HTR-8/SVneo (cell line): Measurements from ENCODE around the gene PROSER2.

Experiments
- DNase-seq: peaks from one replicate; pipeline ENCODE4 v3.0.0; 2011; ENCODE audit warnings: low spot score, mixed read lengths; ENCODE audit not compliant: insufficient read length
- FAIRE-seq: peaks from 2 replicates; lab custom pipeline; 2011; peaks lifted over from hg19 to GRCh38; lab: Jason Lieb, UNC

PROSER2 gene

DNA sequence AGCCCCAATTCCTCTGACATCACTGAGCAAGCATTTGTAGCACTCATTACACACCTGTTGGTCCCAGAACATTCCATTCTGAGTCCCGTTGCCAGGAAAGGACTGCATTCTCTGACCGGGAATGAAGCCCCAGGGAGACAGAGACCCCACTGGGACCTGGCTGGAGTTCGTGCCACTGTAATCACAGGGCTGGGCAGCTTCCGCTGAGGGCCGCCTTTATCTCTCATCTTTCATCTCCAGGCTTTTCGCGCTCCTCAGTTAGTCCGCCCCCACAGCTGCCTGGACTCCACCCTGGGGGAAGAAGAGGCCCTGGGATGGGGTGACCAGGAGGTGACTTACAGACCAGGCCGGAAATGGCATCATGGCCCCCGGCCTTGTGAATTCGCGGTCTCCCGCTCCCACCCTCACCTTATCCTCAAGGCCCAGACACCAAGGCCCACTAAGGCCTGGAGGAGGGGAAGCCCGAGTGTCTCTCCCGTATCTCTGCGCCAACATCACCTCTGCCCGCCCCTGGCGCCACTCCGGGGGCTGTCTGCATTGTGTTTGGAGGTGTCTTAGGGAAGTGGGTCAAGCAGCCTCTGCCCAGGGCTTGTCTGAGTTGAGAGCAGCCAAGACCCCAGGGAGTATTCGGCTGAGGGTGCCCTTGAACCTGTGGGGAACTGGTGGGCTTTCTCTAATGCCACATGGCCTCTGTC is 75.4 kb downstream of the PROSER2 start:
- FAIRE-seq (no peak), DNase-seq (no peak)

GRCh38 chr10:11899067-11899876 is 76.1 kb downstream of the PROSER2 start:
- FAIRE-seq: peak; percentile 38
- no peak for DNase-seq

- FAIRE-seq: no peak
- no peak for DNase-seq
Measured at GRCh38 chr10:11901036-11901301, 77.8 kb downstream of the PROSER2 start.

DNA sequence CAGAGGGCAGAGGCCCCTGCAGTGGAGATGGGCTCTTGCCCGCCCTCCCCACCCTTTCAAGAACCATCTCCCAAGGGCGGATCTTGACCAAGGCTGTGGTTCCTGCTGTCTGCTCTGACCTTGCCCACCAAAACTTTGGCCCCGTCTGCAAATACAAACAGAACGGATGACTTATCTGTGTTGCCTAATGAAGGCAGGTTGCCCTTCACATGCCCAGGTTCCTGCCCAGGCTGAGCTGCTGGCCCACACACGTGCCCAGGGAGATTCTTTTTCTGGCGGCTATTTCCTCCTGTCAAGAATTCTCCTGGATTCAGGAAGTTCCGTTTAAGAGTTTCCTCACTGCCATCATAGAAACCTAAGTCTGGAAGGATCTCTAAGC is 78.3 kb downstream of the PROSER2 start:
- FAIRE-seq: no peak
- DNase-seq: no peak

- no peak for FAIRE-seq
- no peak for DNase-seq
Measured at GRCh38 chr10:11901833-11902475, 78.8 kb downstream of the PROSER2 start.

DNA sequence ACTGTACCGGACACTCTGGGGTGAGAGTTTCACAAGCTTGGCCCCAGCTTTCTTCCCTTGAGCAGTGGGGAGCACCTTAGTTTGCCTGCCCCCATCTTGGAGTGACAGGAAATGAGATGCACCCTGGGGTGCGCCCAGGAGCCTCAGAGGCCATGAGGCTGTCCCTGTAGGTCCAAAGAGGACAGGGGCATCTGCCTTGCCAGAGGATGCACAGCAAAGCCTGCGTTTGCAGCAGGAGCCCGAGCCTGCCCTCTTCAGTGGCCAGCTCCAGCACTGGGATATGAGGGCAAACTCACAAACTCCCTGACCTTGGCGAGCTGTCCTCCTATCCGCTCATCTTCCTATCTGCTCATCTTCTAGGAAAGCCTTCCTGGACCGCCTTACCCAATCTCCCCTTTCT is 79.5 kb downstream of the PROSER2 start:
- DNase-seq (no peak), FAIRE-seq (no peak)

DNA sequence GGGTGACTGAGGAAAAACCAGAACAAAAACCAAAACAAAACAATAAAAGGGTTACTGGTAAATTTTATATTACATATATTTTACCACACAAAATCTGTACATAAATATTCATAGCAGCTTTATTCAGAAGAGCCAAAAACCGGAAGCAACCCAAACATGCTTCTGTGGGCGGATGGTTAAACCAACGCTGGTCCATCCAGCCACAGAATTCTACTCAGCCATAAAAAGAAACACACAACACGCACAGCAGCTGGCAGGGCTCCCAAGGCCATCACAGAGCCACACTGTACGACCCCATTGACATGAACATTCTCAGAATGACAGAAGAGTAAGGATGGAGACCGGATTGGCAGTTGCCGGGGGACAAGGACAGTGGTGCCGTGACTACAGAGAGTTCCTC is 83.6 kb downstream of the PROSER2 start:
- no peak for FAIRE-seq
- DNase-seq: no peak

- DNase-seq (no peak), FAIRE-seq (no peak)
Measured at GRCh38 chr10:11907914-11908313, 84.8 kb downstream of the PROSER2 start.

DNA sequence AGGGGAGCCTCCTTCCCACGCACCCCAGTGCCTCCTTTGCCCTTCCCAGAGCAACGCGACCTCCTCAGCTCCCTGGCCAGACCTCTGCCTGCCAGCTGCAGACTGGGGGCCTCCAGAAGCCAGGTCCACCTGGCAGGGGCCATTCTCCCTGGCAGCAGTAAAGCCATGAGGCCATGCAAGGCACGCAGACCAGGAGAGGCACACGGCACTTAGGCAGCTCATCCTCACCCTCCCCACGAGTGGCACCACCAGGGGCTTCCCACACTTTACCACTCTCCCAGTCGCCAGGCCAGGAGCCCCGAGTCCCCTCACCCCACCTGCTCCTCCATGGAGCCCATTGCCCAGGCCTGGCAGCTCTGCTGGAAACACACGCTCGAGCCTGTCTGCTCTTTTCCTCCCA is 85.4 kb downstream of the PROSER2 start:
- FAIRE-seq (no peak), DNase-seq (no peak)

DNA sequence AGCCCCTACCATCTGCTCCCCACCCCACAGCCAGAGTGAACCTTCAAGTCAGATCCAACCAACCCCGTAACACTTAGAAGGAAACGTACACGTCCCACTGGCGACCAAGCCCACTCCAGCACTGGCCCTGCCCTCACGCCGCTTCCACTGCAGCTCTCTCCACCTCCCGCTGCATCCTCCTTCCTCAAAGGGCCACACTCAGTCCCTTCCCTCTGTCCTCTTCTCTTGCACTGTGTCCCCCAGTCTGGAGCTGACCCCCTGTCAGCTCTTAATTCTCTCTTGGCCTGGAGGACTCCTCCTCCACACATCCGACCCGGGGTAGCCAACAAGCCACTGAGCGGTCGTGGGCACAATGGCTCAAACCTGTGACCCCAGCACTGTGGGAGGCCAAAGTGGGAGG is 85.8 kb downstream of the PROSER2 start:
- no peak for FAIRE-seq
- no peak for DNase-seq

DNA sequence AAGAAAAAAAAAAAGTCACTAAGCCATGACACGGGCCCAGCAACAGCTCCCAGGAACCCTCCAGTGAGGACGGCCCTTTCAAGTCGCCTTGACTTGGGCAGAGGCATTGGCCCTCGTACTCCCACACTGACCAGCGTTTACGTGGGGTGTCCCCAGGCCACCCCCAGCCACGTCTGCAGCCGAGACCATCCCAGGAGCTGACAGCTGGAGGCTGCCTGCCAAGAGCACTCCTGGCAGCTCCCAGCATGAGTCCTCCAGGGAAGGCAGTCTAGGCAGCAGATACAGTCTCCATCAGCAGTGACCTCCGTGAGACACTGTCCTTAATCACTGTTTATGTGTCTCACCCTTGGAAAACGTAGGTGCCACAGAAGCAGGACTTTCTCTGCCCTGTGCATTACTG is 86.5 kb downstream of the PROSER2 start:
- FAIRE-seq (no peak), DNase-seq (no peak)

- DNase-seq (no peak), FAIRE-seq (no peak)
Measured at GRCh38 chr10:11910102-11910501, 86.9 kb downstream of the PROSER2 start.

- DNase-seq (no peak), FAIRE-seq (no peak)
Measured at GRCh38 chr10:11913079-11913641, 90.0 kb downstream of the PROSER2 start.

- no peak for DNase-seq
- FAIRE-seq: no peak
Measured at GRCh38 chr10:11918384-11918783, 95.2 kb downstream of the PROSER2 start.

DNA sequence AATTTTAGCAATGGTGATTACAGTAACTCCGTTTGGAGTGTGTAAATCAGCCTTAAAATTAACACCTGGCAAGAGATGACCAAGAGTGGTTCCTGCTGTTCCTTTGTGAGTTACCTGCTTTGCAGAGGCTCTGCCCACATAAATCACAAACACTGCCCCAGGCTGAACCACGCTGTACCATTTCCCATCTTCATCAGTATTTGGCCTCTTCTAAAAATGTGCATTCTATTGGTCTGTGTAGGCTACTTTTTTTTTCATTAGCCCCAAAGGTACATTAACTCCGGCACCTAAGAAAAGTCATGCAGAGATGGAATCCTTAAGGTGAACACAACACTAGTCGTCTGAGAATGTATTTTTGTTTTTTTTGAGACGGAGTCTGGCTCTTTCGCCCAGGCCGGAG is 96.1 kb downstream of the PROSER2 start:
- FAIRE-seq (no peak), DNase-seq (no peak)
